ENCODE measurements around the gene HCFC2.

Gene HCFC2

DNA sequence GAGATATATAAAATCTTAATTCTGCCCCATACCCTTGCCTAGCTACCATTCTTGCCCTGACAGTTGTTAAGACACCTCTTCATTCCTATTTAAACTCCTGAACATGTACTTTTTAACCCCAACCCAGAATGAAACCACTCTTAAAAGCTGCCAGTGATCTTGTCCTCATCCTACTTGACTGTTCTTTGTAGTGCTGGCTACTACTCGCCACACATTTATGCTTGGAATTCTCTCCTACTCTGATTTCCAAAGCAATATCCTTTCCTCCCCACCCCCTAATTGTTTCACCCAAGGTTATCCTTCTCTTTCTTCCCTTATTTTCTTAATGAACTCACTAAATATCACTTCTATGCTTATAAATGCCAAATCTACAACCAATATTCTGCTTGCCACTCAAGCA is 69.5 kb downstream of the HCFC2 start:
- TF ChIP-seq, protein P1, sequence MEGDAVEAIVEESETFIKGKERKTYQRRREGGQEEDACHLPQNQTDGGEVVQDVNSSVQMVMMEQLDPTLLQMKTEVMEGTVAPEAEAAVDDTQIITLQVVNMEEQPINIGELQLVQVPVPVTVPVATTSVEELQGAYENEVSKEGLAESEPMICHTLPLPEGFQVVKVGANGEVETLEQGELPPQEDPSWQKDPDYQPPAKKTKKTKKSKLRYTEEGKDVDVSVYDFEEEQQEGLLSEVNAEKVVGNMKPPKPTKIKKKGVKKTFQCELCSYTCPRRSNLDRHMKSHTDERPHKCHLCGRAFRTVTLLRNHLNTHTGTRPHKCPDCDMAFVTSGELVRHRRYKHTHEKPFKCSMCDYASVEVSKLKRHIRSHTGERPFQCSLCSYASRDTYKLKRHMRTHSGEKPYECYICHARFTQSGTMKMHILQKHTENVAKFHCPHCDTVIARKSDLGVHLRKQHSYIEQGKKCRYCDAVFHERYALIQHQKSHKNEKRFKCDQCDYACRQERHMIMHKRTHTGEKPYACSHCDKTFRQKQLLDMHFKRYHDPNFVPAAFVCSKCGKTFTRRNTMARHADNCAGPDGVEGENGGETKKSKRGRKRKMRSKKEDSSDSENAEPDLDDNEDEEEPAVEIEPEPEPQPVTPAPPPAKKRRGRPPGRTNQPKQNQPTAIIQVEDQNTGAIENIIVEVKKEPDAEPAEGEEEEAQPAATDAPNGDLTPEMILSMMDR (IDR thresholded peaks at IDR 0.05; ENCODE audit: insufficient read depth, low read depth, low read length, missing control alignments) = no peak
- no peak overlapping the region for H3K4me3 ChIP-seq (ENCODE audit: low read length)

DNA sequence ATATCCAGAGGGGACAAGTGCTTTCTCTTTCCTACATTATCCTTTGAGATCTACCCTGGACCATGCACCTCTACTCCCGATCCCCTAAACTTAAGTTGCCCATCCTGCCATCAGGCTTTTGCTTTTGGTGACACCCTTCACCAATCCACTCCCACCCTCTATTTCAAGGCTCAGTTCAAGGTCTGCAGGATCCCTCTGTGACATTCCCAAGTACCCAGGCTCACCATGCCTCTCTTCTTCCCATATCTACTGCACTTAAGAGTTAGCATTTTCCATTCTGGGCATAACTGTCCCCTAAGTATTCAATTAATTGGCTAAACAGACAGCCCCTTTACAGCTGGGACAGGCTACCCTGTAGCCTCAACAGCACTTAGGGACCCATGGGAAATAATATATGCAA is 70.6 kb downstream of the HCFC2 start:
- TF ChIP-seq, protein P1 (IDR thresholded peaks at IDR 0.05; ENCODE audit: insufficient read depth, low read depth, low read length, missing control alignments) = no peak
- DNase-seq (ENCODE audit: low read depth) = no peak
- no peak overlapping the region for H3K4me3 ChIP-seq (ENCODE audit: low read length)

More for the DNA sequence above, 69.5 kb downstream of the HCFC2 start:
- no peak for DNase-seq (ENCODE audit: low read depth)

DNA sequence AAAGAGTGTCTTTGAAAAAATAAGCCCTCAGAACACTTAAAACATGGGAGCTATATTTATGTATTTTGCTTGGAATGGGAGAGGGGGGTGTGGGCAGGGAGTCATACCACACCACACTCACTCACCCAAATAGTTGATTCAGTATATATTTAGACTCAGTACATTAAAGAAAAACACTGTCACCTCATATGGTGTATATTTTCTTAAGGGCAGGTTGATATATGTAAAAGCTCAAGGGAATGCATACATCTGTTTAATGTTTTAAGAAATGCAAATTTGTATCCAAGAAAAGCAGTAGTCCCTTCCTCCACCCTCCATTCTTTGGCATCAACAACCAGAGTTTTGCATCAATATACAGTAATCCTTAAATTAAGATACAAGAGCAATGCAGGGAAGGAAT is 72.2 kb downstream of the HCFC2 start:
- TF ChIP-seq, protein P1 (IDR thresholded peaks at IDR 0.05; ENCODE audit: insufficient read depth, low read depth, low read length, missing control alignments) = no peak
- DNase-seq (ENCODE audit: low read depth) = no peak
- H3K4me3 ChIP-seq (ENCODE audit: low read length) = peak overlapping the region; percentile 73

DNA sequence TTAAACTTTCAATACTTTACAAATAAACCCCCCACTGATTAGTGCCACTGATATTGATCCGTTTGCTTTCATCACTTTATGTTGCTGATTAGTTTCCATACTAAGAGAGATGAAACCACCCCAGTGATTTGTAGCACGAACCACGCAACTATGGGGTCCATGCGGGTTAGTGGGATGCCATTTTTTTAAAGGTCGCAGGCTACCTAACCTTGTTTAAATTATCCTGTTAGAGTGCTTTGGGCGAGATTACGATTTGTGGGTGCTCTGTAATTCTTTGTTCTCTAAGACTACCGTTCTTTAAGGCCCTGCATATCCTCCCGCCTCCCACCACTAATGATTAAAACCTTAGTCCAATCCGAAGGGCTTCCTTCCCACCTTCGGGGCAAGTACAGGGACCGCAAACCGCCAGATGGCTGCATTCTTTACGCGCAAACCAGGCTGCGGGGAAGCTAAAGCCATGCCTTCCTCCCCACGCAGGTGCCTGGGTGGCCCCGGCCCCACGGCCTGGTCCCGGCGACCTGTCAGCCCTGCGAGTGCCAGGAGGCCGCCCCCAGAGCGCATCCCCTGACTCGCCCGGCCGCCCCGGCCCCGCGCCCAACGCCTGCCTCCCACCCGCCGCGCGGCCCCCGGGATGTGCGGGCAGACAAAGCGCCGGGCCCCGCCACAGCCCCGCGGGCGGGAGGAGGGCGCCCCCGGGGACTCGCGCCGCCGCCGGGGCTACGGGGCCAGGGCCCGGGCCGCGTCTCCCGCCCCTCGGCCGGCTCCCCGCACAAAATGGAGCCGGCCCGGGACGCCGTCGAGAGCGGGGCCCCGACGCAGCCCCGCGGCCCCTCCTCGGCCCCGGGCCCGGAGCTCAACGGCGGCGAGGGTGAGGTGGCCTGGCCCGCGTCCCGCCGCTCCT is 72.9 kb downstream of the HCFC2 start:
- peak overlapping the region; percentile 73 for H3K4me3 ChIP-seq (ENCODE audit: low read length)
- DNase-seq (ENCODE audit: low read depth) = peak; percentile 49
- TF ChIP-seq, protein P1 (IDR thresholded peaks at IDR 0.05; ENCODE audit: insufficient read depth, low read depth, low read length, missing control alignments) = no peak

DNA sequence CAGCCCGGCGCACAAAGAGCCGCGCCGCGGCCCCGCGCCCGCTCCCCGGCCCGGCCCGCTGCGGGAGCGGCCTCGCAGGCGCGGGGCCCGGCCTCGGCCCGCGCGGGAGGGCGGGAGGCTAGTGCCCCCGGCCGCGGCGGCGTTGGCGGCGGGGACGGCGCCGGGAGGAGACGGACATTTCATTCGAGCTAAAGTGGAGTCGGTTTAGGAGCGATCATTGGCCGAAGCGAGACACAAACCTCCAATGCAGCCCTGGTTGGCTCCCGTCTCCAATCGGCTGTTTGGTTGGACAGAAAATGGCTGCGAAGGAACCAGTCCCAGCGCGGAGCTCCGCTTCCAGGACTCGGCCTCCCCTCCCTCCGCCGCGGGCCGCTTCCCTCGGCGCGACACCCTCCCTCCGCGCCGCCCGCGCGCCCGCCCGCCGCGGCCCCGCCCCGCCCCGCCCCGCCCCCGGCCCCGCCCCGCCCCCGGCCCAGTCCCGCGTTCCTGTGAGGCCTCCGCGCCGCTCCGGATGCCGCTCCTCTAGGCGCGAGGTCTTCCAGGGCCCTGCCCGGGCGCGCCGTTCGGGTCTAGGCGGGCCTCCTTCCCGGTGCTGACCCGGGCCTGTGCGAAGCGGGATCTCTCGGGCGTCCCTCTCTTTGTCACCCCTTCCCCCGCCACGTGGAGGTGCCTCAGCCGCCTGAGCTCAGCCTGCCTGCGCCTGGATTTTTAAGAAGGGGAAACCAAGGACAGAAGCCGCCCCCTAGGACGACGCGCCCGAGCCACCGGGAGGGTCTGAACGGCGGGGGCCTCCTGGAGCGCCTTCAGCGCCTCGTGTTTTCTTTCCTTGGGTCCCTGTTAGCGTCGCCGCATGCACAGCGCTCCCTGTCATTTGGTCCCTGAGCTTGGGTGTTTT is 73.8 kb downstream of the HCFC2 start, which contains the start of gene NFYB:
Gene NFYB, minus strand, starts transcription at position 309 of the 895 bp plus-strand sequence. CDS start 2,757 bp downstream, outside the sequence.
- peak within 1 kb of the TSS; percentile 73 for H3K4me3 ChIP-seq (ENCODE audit: low read length)
- peak; percentile 99 for DNase-seq (ENCODE audit: low read depth)
- TF ChIP-seq, protein P1 (IDR thresholded peaks at IDR 0.05; ENCODE audit: insufficient read depth, low read depth, low read length, missing control alignments) = no peak

DNA sequence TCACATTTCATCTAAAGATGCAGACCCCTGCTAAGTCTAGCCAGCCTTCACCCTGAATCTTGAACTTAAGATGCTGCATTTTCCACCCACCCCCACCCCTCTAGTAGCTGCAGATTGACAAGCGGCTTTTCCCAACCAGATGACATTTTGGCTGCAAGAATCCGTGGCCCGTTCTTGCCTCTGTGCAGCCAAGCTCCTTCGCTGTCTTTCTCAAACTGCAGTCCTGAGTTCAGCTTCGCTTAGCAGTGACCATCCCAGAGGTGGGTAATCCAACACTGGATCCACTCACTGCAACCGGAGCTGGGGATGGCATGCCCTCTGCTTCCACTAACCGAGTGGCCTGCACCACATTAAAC is 74.4 kb downstream of the HCFC2 start:
- TF ChIP-seq, protein P1 (IDR thresholded peaks at IDR 0.05; ENCODE audit: insufficient read depth, low read depth, low read length, missing control alignments) = no peak
- H3K4me3 ChIP-seq (ENCODE audit: low read length) = peak overlapping the region; percentile 30
- DNase-seq (ENCODE audit: low read depth) = no peak
